ENCODE results near the gene RFK. TPM values are rescaled to one million over a fixed set of nuclear protein-coding genes. Genes with fewer than 3 reads are reported as not detected.
A peak's percentile ranks its signal among the peaks of the same experiment; 100 is the strongest.

RFK gene
- total and polyA plus RNA-seq, 2 of the 13 experiments (the other 11 are each of a cell fraction or from before 2014, with no cell fraction given) = 18.2 to 37.2 TPM

DNA sequence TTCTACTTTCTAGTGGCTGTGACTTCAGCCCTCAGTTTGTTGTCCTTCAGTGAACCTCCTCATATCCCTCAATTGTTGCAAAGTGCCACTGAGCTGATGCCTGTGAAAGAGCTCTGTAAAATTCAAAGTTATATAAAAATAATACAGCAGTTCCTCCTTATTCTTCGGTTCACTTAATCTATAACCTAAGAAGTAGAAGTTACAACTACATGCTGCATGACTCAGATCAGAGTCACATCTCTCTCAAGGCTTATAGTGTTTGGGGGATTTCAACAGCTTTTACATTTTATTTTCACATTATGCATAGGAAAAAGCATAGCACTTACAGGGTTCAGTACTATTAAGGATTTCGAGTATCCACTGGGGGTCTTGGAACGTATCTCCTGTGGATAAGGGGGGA, 39.6 kb upstream of the RFK start (continued):
- TF ChIP-seq, protein P1, sequence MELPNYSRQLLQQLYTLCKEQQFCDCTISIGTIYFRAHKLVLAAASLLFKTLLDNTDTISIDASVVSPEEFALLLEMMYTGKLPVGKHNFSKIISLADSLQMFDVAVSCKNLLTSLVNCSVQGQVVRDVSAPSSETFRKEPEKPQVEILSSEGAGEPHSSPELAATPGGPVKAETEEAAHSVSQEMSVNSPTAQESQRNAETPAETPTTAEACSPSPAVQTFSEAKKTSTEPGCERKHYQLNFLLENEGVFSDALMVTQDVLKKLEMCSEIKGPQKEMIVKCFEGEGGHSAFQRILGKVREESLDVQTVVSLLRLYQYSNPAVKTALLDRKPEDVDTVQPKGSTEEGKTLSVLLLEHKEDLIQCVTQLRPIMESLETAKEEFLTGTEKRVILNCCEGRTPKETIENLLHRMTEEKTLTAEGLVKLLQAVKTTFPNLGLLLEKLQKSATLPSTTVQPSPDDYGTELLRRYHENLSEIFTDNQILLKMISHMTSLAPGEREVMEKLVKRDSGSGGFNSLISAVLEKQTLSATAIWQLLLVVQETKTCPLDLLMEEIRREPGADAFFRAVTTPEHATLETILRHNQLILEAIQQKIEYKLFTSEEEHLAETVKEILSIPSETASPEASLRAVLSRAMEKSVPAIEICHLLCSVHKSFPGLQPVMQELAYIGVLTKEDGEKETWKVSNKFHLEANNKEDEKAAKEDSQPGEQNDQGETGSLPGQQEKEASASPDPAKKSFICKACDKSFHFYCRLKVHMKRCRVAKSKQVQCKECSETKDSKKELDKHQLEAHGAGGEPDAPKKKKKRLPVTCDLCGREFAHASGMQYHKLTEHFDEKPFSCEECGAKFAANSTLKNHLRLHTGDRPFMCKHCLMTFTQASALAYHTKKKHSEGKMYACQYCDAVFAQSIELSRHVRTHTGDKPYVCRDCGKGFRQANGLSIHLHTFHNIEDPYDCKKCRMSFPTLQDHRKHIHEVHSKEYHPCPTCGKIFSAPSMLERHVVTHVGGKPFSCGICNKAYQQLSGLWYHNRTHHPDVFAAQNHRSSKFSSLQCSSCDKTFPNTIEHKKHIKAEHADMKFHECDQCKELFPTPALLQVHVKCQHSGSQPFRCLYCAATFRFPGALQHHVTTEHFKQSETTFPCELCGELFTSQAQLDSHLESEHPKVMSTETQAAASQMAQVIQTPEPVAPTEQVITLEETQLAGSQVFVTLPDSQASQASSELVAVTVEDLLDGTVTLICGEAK (IDR thresholded peaks at IDR 0.05) = no peak
- TF ChIP-seq, protein P1 (CRISPR knock-in tag; IDR thresholded peaks at IDR 0.05) = no peak
- TF ChIP-seq GTF2F1 (IDR thresholded peaks at IDR 0.05; ENCODE audit: low read length) = no peak

DNA sequence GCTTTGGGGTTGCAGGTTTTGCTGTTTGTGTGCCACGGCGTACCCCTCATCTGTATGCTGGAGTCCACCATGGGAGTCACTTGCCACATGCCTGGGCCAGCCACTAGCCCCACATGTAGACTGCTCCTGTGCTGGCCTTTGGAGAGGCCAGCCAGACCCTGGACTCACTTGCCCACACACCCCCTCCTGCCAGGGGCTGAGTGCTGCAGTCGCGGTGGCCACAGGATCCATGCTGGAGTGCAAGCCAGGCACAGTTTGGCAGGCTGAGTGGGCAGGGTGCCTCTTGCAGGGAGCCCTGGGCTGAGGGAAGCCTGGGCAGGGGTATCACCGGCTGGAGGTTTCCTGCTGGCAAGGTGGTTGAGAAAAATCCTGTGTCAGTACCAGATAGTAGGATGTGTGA, 39.2 kb upstream of the RFK start:
- intact Hi-C loops (cut with micrococcal nuclease; ENCODE audit: unreplicated experiment) = no loop called here
- no peak overlapping the region for H3K4me2 ChIP-seq (ENCODE audit: low read depth, low read length)
- ATAC-seq (peak; percentile 86), DNase-seq (ENCODE audit: low spot score) (no peak), FAIRE-seq (no peak)
- H3K9ac ChIP-seq (ENCODE audit: insufficient read depth, low read depth, low read length) = no peak overlapping the region
- no peaks in the 10 kb centered on the region for H3K27me3 ChIP-seq (ENCODE audit: control insufficient read depth in 1 of 2, insufficient read depth in 2 of 2, low read length in 2 of 2)
- WGBS (ENCODE audit: low lambda C conversion rate) = 57% methylated on average over 1 of the region's 5 CpGs
- peaks cover 44% of the 10 kb centered on the region for H3K4me1 ChIP-seq (ENCODE audit: insufficient read depth, low read length)
- H3K36me3 ChIP-seq (replicated peaks in 1 of 2; ENCODE audit: control insufficient read depth in 1 of 2, insufficient read depth in 2 of 2, low read length in 2 of 2) = no peaks in the 10 kb centered on the region
- H3K9me3 ChIP-seq (ENCODE audit: low read length) = no peaks in the 10 kb centered on the region
- H3K79me2 ChIP-seq (ENCODE audit: insufficient read depth, low read length) = no peaks in the 10 kb centered on the region
- ChIA-PET POLR2A (no interaction called here), CTCF (ENCODE audit: low intra/inter-chr PET ratio, low total read pairs) (no interaction called here)
- no TSS peak for BruUV-seq (replicated peaks)
- H3K27ac ChIP-seq (ENCODE audit: extremely low read length, insufficient read depth, low read length) = no peak overlapping the region
- no peaks in the 10 kb centered on the region for H4K20me1 ChIP-seq (ENCODE audit: insufficient read depth, low read length)
- no peak overlapping the region for H3K4me3 ChIP-seq (replicated peaks in 1 of 3; ENCODE audit: insufficient read depth in 1 of 3, low read depth in 2 of 3, low read length in 3 of 3)
- in situ Hi-C loops (cut with HindIII; ENCODE audit: extremely low pct_ligation_motif_present, low pct_unique_long_range_greater_than_20kb) = no loop called here
- H2AFZ ChIP-seq (ENCODE audit: low read length) = no peak overlapping the region
- TF ChIP-seq, protein P2, sequence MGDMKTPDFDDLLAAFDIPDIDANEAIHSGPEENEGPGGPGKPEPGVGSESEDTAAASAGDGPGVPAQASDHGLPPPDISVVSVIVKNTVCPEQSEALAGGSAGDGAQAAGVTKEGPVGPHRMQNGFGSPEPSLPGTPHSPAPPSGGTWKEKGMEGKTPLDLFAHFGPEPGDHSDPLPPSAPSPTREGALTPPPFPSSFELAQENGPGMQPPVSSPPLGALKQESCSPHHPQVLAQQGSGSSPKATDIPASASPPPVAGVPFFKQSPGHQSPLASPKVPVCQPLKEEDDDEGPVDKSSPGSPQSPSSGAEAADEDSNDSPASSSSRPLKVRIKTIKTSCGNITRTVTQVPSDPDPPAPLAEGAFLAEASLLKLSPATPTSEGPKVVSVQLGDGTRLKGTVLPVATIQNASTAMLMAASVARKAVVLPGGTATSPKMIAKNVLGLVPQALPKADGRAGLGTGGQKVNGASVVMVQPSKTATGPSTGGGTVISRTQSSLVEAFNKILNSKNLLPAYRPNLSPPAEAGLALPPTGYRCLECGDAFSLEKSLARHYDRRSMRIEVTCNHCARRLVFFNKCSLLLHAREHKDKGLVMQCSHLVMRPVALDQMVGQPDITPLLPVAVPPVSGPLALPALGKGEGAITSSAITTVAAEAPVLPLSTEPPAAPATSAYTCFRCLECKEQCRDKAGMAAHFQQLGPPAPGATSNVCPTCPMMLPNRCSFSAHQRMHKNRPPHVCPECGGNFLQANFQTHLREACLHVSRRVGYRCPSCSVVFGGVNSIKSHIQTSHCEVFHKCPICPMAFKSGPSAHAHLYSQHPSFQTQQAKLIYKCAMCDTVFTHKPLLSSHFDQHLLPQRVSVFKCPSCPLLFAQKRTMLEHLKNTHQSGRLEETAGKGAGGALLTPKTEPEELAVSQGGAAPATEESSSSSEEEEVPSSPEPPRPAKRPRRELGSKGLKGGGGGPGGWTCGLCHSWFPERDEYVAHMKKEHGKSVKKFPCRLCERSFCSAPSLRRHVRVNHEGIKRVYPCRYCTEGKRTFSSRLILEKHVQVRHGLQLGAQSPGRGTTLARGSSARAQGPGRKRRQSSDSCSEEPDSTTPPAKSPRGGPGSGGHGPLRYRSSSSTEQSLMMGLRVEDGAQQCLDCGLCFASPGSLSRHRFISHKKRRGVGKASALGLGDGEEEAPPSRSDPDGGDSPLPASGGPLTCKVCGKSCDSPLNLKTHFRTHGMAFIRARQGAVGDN (CRISPR knock-in tag; IDR thresholded peaks at IDR 0.05) = peak; percentile 33; the same call in 1 of the 2 replicates
- TF ChIP-seq ZFP36L2 (CRISPR knock-in tag; IDR thresholded peaks at IDR 0.05) (no peak), RNF2 (conservative IDR thresholded peaks at IDR 0.05; ENCODE audit: low read depth) (no peak), WIZ (CRISPR knock-in tag; IDR thresholded peaks at IDR 0.05) (no peak), TBX2 (CRISPR knock-in tag; IDR thresholded peaks at IDR 0.05; ENCODE audit: borderline replicate concordance) (no peak), CHCHD3 (CRISPR knock-in tag; IDR thresholded peaks at IDR 0.05) (no peak), BRD4 (CRISPR knock-in tag; IDR thresholded peaks at IDR 0.05) (no peak)
- TF ChIP-seq, protein P3, sequence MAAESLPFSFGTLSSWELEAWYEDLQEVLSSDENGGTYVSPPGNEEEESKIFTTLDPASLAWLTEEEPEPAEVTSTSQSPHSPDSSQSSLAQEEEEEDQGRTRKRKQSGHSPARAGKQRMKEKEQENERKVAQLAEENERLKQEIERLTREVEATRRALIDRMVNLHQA (CRISPR knock-in tag; IDR thresholded peaks at IDR 0.05) = no peak

Data from HepG2 (cell line).